ENCODE measurements around the gene HDC. TPM values are rescaled to one million over a fixed set of nuclear protein-coding genes. Genes with fewer than 3 reads are reported as not detected.

The HDC gene
- total RNA-seq, 1 experiment from 2014 or later, result not detected

GRCh38 chr15:50295966-50296365, 30.4 kb upstream of the HDC start:
- POLR2A ChIA-PET (ENCODE audit: low non-redundant PET), result interaction anchor here (0.6 kb wide), 1 partner anchor 646 kb away, joined by 4 read pairs; no protein-coding TSS in a partner anchor
- H3K36me3 ChIP-seq (ENCODE audit: insufficient read depth, low read length, poor library complexity, severe bottlenecking), result peaks cover 9% of the 10 kb centered on the region
- DNase-seq (ENCODE audit: low spot score), result no peak

GRCh38 chr15:50289749-50290148, 24.2 kb upstream of the HDC start:
- ChIA-PET CTCF (no interaction called here), POLR2A (ENCODE audit: low non-redundant PET) (no interaction called here)
- Histone ChIP-seq H3K9me3 (ENCODE audit: low read depth, low read length, poor library complexity, severe bottlenecking) (no peaks in the 10 kb centered on the region), H3K27ac (ENCODE audit: low read depth, low read length, poor library complexity, severe bottlenecking) (no peak overlapping the region), H3K4me1 (ENCODE audit: insufficient read depth, low read length, poor library complexity, severe bottlenecking) (no peaks in the 10 kb centered on the region), H3K27me3 (replicated peaks; ENCODE audit: insufficient read depth, low read depth, low read length, poor library complexity) (no peaks in the 10 kb centered on the region), H3K4me3 (ENCODE audit: low read depth, low read length, poor library complexity, severe bottlenecking) (no peak overlapping the region), H3K36me3 (ENCODE audit: insufficient read depth, low read length, poor library complexity, severe bottlenecking) (no peaks in the 10 kb centered on the region)
- no peak for TF ChIP-seq EZH2 (IDR thresholded peaks at IDR 0.05; ENCODE audit: borderline replicate concordance, low read depth, low read length, poor library complexity, severe bottlenecking)
- TF ChIP-seq CTCF (conservative IDR thresholded peaks at IDR 0.05; ENCODE audit: low read depth, low read length), result no peak
- DNase-seq (ENCODE audit: low spot score), result no peak
- intact Hi-C loops (cut with micrococcal nuclease; ENCODE audit: unreplicated experiment), result no loop called here
- BruUV-seq (replicated peaks), result no TSS peak

More at GRCh38 chr15:50295966-50296365, 30.4 kb upstream of the HDC start:
- Histone ChIP-seq H3K27ac (ENCODE audit: low read depth, low read length, poor library complexity, severe bottlenecking) (no peak overlapping the region), H3K27me3 (replicated peaks; ENCODE audit: insufficient read depth, low read depth, low read length, poor library complexity) (no peaks in the 10 kb centered on the region), H3K4me3 (ENCODE audit: low read depth, low read length, poor library complexity, severe bottlenecking) (no peak overlapping the region), H3K9me3 (ENCODE audit: low read depth, low read length, poor library complexity, severe bottlenecking) (no peaks in the 10 kb centered on the region), H3K4me1 (ENCODE audit: insufficient read depth, low read length, poor library complexity, severe bottlenecking) (no peaks in the 10 kb centered on the region)
- intact Hi-C loops (cut with micrococcal nuclease; ENCODE audit: unreplicated experiment), result no loop called here
- no TSS peak for BruUV-seq (replicated peaks)
- TF ChIP-seq CTCF (conservative IDR thresholded peaks at IDR 0.05; ENCODE audit: low read depth, low read length), result no peak
- no peak for TF ChIP-seq EZH2 (IDR thresholded peaks at IDR 0.05; ENCODE audit: borderline replicate concordance, low read depth, low read length, poor library complexity, severe bottlenecking)
- CTCF ChIA-PET, result no interaction called here

- no TSS peak for BruUV-seq (replicated peaks)
- CTCF ChIA-PET, result no interaction called here
These were observed 22.0 kb upstream of the HDC start for GRCh38 chr15:50287324-50288116.

More at GRCh38 chr15:50287324-50288116, 22.0 kb upstream of the HDC start:
- Histone ChIP-seq H3K27ac (ENCODE audit: low read depth, low read length, poor library complexity, severe bottlenecking) (no peak overlapping the region), H3K9me3 (ENCODE audit: low read depth, low read length, poor library complexity, severe bottlenecking) (no peaks in the 10 kb centered on the region), H3K4me3 (ENCODE audit: low read depth, low read length, poor library complexity, severe bottlenecking) (no peak overlapping the region), H3K36me3 (ENCODE audit: insufficient read depth, low read length, poor library complexity, severe bottlenecking) (no peaks in the 10 kb centered on the region), H3K4me1 (ENCODE audit: insufficient read depth, low read length, poor library complexity, severe bottlenecking) (no peaks in the 10 kb centered on the region), H3K27me3 (replicated peaks; ENCODE audit: insufficient read depth, low read depth, low read length, poor library complexity) (no peaks in the 10 kb centered on the region)
- intact Hi-C loops (cut with micrococcal nuclease; ENCODE audit: unreplicated experiment), result no loop called here
- TF ChIP-seq CTCF (conservative IDR thresholded peaks at IDR 0.05; ENCODE audit: low read depth, low read length) (no peak), EZH2 (IDR thresholded peaks at IDR 0.05; ENCODE audit: borderline replicate concordance, low read depth, low read length, poor library complexity, severe bottlenecking) (no peak)
- POLR2A ChIA-PET (ENCODE audit: low non-redundant PET), result no interaction called here
- DNase-seq (ENCODE audit: low spot score), result no peak
